GM19467 (cell line): ENCODE results near the gene GNB3.
"Not testable (repeated sequence)": the region's sequence is repeated elsewhere in the genome, so short reads cannot be mapped to it uniquely, and the experiment has no call there.

Experiments used
- ATAC-seq: cut with Tn5 transposase; IDR thresholded peaks from one replicate; pipeline ENCODE4 v1.9.1; 2021; ENCODE audit warnings: mild to moderate bottlenecking, moderate library complexity; ENCODE audit not compliant: unreplicated experiment

GNB3 gene

GRCh38 chr12:6858799-6859198 is 18.1 kb downstream of the GNB3 start:
- no peak for ATAC-seq

DNA sequence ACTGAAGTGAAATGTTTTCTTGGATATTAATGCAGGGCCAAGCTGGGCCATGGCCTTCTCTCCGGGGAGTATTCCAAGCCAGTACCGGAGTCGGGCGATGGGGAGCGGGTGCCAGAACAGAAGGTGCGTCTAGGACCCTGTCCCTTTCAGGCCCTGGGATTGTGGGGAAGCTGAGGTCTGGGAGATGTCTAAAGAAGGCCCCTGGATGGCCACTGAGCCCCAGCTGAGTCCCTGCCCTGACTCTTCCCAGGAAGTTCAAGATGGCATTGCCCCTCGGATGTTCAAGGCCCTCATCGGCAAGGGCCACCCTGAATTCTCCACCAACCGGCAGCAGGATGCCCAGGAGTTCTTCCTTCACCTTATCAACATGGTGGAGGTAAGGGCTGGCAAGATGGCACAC is 19.4 kb downstream of the GNB3 start:
- ATAC-seq = no peak

- no peak for ATAC-seq
Measured at GRCh38 chr12:6860942-6861341, 20.2 kb downstream of the GNB3 start.

GRCh38 chr12:6861391-6861790 is 20.7 kb downstream of the GNB3 start:
- ATAC-seq = no peak

GRCh38 chr12:6863033-6863432 is 22.3 kb downstream of the GNB3 start:
- no peak for ATAC-seq

- no peak for ATAC-seq
Measured at GRCh38 chr12:6863586-6864321, 23.0 kb downstream of the GNB3 start.

- not testable (repeated sequence) for ATAC-seq
Measured at GRCh38 chr12:6865307-6865706, 24.6 kb downstream of the GNB3 start.

DNA sequence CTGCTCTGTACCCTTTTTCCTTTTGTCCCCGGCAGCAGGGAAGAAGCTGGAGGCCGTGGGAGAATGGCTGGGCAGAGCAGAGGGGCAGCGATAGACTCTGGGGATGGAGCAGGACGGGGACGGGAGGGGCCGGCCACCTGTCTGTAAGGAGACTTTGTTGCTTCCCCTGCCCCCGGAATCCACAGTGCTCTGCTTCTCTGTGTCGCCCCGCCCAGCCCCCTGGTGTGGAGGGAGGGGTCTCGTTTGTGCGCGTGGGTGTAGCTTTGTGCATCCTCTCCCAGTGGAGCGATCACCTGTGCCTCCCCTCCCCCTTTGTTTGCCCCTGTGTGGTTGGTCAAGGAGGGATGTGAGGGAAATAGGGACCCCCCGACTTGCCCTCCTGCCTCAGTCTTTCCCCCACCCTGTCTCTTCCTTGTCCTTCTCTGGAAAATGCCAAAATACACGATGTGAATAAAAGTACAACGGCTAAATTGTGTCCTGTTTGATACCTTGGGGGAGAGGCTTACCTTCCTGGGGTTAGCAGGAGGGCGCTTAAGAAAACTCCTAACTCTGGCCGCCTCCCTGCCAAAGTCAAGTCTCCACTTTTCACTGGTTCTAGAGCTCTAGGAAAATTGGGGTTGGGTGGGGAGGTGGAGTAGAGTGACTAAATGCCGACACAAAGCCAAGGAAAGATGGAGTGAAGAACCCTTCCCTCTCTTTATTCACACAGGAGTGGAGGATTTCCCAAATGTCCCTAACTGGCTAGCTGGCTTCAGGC is 25.6 kb downstream of the GNB3 start:
- no peak for ATAC-seq

GRCh38 chr12:6866920-6867412 is 26.2 kb downstream of the GNB3 start:
- ATAC-seq = peak; percentile 2

GRCh38 chr12:6867413-6868210 is 26.9 kb downstream of the GNB3 start, which contains the start of gene TPI1:
TPI1 (plus strand) TSS chr12:6867531; CDS start chr12:6867567, 36 bp downstream.
- peak; percentile 46 for ATAC-seq

DNA sequence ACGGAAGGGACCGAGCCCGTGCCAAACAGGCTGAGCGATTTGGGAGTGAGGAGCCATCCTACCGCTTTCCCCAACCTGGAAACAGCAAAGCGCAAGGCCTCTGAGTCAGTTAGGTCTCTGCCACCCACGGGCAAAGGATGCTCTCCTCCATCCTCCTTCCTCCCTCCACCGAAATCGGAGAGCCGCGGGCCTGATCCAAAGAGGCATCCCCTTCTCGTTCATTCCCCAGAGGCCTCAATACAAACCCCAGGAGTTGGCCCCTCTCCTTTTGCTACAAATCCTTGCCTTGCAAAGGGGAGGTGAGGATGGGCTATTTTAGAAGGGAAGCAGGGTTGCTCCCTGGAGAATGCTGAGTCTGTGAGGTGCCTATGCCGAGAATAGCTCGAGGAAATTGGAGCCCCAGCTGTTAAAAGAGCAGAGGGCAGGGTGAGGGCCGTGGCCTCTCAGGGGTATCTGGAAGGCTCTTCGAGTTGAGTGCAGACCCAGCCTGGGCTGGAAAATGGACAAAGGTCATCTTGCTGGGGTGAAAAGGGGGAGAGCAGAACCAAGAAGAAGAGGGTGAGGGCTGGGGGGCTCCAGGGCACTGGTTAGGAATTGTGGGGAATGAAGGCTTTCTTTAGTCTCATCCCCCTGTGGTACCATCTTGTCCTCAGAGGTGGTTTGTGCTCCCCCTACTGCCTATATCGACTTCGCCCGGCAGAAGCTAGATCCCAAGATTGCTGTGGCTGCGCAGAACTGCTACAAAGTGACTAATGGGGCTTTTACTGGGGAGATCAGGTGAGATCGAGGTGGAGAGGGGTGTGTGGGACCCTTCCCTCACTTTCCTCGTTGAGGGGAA is 27.7 kb downstream of the GNB3 start:
- ATAC-seq = no peak

DNA sequence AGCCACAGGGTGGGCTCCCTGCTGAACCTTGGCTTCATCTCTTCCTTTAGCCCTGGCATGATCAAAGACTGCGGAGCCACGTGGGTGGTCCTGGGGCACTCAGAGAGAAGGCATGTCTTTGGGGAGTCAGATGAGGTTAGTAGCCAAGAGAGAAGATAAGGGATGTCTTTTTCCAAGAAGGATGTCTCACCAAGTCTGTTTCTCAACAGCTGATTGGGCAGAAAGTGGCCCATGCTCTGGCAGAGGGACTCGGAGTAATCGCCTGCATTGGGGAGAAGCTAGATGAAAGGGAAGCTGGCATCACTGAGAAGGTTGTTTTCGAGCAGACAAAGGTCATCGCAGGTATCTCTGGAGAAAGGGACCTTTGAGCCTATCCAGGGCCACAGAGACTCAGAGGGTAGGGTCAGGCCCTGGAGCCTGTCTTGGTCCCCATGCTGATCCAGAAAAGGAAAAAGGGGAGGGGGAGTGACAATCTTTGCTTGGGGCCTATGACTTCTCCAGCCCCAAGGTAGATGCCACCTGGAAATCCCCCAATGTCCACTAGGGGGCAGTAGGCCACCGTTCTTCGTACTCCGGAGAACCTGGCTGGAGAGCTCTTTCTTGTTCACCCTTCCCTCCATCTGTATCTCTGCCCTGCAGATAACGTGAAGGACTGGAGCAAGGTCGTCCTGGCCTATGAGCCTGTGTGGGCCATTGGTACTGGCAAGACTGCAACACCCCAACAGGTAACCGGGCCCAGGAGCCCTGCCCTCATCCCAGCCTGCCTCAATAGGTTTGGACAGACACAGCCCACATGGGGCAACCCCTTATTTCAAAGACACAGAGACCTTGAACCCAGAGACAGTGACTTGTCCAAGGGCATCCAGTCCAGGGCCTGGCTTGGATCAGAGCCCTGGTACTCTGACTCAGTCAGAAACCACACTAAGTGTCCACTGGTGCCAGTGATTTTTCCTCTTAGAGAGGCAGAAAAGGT is 28.6 kb downstream of the GNB3 start:
- no peak for ATAC-seq

- ATAC-seq = not testable (repeated sequence)
Measured at GRCh38 chr12:6870304-6870703, 29.6 kb downstream of the GNB3 start.

- no peak for ATAC-seq
Measured at GRCh38 chr12:6871052-6871957, 30.6 kb downstream of the GNB3 start.

- no peak for ATAC-seq
Measured at GRCh38 chr12:6872073-6873048, 31.6 kb downstream of the GNB3 start.

DNA sequence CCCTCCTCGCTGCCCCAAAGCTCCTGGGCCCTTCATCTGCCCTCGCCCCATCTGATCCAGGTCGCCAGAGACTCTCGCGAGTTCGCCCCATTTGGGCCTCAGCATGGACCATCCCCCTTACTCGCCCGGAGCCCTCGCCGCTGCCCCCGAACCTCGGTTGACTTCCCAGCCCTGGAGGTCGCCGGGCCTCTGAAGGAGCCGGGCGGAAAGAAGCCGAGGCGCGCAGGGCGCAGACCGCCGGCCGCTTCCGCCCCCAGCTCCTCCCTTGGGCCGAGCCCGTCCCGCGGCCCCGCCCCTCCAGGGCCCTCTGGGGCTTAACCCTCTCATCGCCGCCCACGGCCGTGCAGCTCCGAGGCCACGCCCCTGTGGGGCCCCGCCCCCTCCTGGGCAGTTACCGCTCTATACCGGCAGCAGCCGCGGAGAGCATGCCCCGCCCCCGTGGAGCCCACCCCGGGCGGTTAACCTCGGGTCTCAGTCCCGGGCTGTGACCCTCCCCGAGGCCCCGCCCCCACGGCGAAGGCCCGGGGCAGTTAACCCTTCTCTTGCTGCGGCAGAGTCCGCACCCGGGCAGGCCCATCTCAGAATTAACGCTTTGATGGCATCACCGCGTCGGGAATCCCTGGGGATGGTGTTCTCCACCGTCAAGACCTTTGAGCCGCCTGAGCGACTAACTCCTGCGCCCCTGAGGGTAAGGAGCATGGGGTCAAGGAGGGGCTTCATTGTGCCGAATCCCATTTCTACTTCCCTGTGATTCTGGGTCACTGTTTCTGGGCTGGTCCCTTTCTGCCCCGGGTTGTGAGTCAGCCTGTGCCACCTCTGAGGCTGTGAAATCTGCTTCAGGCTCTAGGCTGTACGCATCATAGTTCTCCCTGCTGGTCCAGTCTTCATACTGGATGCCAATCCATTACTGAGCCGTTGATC is 32.6 kb downstream of the GNB3 start, which contains the start of gene SPSB2:
Gene SPSB2 (minus strand): TSS at position 210 of the 921 bp plus-strand sequence. CDS start 402 bp downstream, outside the sequence.
- peak; percentile 71 for ATAC-seq
